ENCODE data around the gene ZNF526.
A peak's percentile ranks its signal among the peaks of the same experiment; 100 is the strongest.
"Not testable (repeated sequence)": the region's sequence is repeated elsewhere in the genome, so short reads cannot be mapped to it uniquely, and the experiment has no call there.

Gene ZNF526

DNA sequence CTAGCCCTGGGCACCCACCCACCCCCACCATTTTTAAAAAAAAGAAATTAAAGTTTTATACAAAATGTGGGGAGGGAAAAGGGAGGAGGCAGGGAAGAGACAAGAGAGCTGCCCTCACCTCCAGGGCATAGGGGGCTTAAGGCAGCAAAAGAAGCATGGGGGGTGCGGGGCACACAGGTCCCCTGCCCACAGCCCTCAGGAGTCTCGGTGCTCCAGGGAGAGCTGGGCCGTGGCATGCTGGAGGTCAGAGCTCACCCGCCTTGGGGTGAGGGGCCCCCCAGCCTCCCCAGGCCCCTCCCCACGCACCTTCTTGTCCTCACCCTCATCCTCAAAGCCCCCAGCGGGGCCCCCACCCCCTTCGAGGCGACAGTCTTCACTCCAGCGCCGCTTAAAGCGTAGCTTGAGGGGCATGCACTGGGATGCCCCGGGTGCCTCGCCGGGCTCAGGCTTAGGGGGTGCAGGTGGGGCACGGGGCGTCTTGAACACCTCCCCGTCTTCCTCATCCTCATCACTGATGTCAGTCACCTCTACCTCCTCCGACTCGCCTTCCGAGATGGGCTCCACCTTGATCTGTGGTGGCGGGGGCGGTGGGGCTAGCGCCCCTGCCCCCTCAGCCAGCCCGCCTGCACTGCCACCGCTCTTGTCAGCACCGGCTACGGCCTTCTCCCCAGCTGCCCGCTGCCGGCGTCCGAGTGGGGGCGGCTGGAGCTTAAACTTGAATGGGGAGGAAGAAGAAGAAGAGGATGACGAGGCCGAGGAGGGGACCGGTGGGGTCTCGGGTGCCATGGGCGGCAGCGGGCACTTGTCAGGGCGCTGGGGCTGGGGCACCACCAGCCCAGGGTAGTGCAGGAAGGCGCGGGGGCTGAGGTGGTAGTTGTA is 28.4 kb downstream of the ZNF526 start:
- no peak for DNase-seq

DNA sequence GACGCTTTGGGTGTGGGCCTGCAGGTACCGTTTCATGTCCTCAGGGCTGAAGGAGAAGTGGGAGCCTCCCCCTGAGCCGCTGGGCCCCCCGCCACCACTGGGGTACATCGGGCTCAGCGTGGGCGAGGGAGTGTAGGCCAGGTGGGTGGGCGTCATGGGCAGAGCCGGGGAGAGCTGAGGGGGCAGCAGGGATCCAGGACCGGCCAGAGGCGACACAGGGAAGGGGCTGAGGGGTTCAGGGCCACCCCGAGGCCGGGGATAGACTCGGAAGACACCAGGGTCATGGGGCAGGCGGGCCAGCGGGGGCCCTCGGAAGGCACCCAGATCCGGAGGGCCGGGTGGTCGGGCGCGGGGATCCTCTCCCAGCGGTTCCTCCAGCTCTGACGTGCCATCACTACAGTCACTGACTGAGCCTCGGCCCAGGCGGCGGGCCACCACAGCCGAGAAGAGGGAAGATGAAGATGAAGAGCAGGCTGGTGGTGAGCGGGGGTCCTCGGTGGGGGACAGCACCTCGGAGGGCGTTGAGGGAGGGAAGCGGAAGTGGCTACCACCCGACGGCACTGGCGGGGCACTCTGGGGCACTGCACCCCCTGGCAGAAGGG is 29.1 kb downstream of the ZNF526 start:
- DNase-seq = no peak

DNA sequence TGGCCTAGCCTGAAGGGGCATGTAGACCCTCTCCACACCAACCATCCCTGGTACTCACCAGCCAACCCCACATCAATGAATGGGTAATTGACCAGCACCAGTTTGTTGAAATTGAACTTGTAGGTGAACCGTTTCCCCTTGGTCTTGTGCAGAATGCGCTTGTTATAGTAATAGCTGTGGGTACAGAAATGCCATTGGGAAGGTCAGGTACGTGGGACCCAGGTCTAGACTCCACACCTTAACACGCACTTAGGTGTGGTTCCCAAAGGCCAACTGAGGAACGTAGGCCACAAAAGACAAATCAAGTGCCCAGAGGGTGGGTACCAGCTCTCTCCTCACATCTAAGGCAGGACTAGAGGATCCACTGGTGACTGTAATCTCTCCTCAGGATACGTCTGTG is 29.7 kb downstream of the ZNF526 start:
- DNase-seq = no peak

DNA sequence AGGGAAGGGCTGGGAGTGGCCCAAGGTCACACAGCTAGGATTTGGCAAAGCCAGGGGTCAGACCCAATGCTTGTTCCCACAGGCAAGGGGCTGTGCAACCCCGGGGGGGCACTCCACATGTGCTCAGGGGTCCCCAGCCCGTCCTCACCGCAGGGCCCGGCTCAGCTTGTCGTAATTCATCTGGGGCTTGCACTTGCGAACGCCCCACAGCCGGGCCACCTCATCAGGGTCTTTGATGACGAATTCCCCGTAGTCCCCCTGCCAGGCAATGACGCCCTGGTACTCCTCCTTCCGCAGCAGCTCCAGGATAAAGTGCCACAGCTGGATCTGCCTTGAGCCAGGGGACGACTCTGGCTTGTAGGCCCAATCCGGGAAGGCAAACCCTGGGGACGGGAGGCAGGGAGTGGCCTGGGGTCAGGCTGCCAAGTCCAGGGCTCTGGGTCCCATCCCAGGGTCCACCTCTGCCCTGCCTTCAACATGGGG is 30.1 kb downstream of the ZNF526 start:
- DNase-seq = no peak

DNA sequence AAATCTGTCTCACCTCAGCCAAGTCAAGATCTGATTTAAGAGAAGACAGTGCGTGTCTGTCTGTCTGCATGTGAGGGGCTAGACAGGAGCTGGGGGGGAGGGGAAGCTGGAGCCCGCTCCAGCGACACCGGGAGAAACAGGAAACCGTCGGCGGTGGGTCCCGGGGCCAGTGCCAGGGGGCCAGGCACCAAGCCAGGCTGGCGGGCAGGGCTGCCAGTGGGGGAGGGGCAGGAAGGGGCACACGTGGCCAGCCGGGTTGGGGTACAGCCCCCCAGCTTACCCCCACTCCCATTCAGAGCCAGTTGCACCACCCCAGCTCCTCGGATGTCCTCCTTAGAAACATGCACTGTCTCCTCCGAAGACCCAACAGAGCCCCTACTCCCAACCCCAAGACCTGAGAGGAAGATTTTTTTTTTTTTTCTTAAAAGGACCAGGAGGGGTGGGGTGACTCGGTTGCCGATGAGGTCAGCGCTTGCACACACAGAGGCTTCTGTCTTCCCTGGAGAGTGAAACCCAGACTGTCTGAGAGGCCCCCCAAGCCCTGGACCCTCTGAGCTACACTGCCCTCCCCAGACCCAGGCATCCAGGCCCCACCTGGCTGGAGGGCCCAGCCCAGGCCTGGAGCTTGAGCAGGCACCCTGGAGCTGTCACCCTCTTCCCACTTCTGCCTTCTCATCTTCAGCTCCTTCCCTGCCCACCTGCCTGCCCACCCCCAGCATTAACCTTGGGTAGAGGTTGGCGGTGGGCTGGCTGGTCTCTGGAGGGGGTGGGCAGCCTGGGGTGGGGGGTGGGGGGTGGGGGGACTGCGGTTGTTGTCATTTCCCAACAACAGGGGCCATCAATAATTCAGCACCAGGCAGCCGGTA is 30.8 kb downstream of the ZNF526 start:
- no peak for DNase-seq

DNA sequence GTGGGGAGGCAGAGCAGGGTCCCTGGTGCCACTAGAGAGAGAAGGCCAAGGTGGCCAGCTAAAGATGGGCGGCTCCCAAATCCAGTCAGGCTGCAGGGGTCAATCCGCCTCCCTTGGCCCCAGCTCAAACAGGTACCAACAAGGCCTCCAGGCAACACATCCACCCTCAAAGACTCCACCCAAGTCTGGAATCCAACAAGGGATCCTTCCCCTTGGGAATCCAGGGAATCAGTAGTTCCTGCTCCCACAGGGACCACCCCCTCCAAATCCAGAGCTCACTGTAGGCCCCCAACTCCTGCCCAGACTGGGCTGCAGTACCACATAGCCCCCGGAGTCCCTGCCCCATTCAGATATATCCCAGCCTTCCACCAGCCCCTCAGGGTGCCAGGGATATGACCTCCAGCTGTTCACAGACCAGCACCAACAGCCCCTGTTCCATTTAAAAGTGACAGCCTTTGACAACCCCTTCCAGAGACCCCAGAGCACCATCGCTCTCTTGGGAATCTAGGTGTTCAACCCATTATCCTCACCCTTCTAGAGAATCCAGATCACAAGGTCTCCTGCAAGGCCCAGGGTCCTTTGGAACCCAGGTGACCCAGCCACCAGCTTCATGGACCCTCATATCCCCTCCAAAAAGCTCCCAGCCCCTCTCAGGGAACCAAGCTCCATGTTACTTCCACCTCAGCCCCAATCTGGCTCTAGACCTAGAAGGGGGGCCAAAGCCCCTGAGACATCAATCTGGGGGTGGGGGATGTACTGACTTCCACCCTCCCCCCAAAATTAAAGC is 31.7 kb downstream of the ZNF526 start:
- DNase-seq = no peak

DNA sequence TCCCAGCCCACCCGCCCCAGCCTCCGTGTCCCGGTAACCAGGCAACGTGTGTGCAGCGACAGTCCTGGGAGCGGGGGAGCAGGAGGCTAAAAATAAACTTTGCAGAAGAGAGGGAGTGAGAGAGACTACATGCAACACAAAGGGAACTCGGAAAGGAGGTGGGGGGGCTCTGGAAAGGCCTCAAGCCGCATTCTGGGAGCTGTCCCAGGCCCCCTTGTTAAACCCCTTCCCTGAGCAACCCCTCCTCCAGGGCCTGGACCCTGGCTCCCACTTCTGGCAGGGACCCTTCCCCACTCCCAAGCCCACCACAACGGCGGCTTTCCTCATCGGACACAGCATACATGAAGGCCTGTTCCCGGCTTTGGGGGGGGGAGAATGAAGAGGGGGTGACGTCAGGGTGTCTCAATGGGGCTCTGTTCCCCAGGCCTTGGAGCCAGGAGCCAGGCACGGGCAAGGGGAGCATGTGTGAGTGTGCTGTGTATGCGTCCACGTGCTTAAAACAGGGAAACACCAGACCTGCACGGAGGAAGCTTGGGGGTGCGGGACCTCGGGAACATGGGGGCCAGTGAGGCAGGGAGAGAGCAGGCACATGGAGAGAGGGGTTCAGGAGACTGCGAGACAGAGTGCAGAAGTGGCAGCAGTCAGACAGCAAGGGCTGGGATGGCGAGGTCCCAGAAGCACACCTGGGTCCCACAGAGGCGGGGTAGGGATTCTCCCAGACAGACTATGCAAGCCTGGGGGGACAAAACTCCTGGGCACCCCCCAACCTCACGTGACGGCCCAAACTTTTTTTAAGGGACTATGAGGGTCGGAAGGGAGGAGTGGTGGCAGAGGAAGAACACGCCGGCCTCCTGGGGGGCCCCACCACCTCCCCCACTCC is 32.5 kb downstream of the ZNF526 start:
- DNase-seq = no peak

DNA sequence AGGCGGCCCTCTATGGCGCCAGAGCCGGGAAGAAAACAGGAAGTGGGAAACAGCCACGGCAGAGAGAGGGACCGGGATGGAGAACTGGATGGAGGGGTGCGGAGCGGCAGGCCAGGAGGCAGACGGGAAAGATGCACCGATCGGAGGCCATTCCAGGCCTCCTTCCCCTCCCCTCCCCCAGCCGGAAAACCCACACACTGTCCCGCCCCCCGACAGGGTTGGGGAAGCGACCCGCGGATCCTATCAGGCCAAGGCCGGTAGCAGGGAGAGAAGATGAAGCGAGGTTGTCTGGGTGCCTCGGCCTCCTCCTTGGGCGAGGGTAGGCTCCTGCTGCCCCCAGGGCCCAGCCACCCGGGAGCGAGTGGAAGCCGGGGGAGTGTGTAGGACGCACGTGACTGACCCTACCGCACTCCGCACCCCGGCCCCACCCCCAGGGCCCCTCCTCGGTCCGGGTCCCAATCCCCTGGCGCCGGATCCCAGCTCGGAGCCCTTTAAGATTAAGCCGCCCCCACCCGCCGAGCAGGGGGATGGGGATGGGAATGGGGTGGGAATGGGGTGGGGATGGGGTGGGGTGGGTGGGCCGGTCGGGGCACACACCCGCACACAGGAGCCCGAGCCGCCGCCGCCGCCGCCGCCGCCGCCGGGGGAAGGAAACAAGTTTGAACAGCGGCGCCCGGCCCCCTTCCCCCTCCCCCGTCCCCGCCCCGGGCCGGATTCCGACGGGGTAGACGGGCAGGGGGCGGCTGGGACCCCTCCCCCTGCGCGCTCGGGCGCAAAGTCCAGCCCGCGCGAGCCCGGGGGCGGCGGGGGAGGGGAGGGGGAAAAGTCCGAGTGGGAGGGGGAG is 33.4 kb downstream of the ZNF526 start:
- DNase-seq = peak in 1 of 4 experiments; percentile 69

DNA sequence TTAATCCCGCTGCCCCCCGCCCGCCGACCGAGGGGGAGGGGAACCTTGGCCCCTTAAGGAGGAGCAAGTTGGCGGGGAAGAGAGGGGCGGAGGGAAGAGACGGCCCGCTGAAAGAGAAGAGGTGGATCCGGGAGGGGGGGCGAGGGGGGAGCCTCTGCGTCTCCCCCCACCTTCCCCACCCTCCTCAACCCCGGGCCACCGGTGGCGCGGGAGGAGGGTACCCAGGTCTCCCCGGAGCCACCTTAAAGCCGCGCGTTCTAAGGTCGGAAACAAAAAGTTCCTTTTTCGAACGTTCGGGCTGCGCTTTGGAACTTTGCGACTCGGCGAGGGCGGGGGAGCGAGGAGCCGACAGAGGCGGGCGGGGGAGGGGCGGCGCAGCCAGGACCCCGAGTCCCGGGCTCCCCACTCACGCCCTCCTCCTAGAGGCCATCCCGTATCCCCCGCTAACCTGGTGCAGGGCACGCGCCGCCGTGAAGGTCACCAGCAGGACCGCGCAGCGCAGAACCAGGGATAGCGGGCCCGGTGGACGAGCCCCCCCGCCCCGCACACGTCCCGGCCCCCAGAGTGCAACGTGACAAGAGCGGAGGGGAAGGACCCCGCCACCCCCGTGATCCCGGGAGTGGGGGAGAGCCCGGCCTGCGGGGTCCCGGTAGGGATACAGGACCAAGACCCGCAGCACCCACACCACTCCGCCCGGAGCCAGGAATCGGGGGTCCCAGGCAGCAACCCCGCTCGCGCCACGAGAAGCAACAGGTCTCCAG is 34.2 kb downstream of the ZNF526 start:
- DNase-seq = peak; percentile 45 to 79 (median 56)

DNA sequence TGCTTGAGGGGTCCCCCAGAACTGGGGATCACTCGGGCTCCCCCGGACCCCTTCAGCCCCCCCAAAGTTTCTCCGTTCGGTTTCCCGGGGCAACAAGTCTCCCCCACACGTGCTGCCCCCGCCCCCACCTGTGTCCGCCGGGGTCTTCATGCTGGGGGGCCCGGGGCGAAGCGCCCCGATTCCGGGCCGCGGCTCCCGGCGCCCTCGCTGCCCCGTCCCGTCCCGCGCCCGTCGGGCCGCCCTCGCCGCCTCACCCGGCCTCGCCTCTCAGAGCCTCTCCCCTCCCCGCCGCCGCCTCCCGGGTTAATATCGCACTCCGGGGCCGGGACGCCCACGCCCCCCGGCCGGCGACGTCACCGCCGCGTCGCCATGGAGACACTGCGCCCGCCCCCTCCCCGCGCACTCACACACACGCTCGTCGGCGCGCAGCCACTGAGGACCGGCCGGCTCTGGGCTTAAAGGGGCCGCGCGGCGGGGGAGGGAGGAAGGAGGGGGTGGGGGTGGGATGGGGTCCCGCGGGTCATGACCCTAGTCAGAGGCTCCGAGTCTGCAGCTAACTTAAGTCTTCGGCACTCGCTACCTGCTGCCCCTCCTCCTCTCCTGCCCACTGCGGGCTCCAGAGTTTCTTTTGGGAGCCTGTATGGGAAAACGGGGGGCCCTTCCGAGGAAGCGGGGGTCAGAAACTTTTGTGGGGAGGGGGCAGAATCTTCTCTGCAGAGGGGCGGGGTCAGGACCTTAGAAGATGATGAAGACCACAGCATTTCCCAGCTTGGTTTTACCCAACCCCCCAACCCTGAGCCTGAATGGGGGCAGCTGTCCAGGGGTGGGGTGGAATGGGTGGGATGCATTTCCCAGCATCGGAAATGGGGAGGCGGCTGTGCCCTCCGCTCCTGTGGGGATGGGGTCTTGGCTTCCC is 35.0 kb downstream of the ZNF526 start, which contains the start of gene ERF:
TSS of gene ERF (minus strand) at position 279 of the 916 bp plus-strand sequence. CDS start at position 150, 129 bp downstream.
- DNase-seq = peak; percentile 86 to 94 (median 88)

DNA sequence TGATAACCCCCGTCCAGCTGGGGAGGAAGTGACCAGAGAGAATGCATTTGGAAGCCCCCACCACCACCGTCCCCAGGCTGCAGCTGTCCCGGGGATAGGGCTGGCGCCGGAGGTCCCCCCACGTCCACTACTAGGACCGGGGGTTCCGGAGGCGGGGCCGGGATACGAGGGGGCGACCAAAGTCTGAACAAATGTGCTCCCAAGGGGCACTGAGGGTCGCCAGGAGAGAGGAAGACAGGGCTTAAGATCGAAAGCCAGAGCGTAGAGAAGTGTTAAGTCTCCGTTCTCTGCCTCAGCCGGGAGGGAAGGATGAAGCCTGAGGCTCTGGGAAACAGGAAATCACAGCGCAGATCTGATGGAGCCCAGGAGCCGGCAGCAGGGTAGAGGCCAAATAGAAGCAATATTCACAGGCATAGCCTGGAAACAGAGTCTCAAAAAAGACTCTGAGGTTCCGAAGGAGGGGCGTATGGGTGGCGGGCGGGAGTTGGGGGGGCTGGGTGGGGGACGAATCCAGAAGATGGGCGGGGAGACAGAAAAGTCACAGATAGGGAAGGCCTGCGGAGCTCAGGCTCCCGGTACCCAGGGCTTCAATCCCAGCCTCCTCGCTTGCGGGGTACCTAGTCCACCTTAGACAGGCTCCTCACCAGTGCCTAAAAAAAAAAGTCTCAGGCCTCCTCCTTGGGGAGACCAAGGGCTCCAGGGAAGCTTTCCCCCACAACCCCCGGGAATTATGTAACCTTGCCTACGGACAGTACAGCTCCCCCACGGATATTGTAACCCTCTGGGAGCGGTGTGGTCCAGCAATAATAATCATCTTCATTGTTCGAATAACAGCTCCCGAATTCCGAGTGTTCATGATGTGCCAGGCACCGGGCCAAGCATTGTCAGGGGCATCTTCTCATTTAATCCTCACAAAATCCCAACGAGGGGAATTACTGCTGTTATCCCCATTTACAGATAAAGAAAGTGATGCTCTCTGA is 35.9 kb downstream of the ZNF526 start:
- no peak for DNase-seq

DNA sequence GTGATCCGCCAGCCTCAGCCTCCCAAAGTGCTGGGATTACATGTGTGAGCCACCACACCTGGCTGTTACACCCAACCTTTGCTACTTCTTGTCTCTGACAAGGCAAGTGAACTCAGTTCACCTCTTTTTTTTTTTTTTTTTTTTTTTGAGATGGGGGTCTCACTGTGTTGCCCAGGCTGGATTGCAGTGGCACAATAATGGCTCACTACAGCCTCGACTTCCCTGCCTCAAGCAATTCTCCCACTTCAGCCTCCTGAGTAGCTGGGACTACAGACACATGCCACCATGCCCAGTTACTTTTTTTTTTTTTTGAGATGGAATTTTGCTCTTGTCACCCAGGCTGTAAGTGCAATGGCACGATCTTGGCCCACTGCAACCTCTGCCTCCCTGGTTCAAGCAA is 37.7 kb downstream of the ZNF526 start:
- DNase-seq = not testable (repeated sequence)

DNA sequence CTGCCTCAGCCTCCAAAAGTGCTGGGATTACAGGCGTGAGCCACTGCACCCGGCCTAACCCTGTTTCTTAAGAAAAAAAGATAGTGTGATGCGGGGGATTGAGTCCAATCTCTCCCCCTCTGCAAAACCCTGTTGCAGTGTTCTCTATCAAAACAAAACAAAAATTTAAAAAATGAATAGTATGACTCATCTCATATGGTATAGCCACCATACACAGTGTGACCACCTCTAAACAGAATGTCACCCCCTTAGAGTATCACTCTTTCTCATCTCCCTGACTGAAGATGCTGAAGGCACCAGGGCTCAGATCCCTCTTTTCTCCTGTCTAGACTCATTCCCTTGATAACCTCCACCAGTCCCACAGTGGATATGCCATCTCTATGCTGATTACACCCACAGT is 41.7 kb downstream of the ZNF526 start:
- no peak for DNase-seq

DNA sequence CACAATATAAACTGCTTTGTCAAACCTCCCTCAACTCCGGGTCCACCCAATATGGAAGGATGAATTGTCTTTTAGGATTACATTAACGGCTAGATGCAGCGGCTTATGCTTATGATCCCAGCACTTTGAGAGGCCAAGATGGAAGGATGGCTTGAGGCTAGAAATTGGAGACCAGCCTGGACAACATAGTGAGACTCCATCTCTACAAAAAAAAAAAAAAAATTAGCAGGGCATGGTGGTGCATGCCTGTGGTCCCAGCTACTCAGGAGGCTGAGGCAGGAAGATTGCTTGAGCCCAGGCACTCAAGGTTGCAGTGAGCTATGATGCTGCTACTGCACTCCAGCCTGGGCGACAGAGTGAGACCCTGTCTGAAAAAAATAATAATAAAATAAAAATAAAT is 46.0 kb downstream of the ZNF526 start:
- not testable (repeated sequence) for DNase-seq

DNA sequence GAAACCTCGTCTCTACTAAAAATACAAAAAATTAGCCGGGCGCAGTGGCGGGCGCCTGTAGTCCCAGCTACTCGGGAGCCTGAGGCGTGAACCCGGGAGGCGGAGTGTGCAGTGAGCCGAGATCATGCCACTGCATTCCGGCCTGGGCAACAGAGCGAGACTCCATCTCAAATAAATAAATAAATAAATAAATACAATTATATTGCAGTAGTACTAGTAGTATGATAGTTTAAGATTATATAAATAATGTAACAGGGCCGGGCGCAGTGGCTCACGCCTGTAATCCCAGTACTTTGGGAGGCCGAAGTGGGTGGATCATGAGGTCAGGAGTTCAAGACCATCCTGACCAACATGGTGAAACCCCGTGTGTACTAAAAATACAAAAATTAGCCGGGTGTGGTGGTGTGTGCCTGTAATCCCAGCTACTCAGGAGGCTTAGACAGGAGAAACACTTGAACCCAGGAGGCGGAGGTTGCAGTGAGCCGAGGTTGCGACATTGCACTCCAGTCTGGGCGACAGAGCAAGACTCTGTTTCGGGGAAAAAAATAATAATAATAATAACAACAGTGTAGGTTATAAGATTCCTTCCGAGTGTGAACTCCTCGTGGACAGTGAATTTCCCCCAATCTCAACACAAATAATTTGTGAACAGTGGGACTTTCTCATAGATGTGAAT is 47.0 kb downstream of the ZNF526 start:
- DNase-seq = not testable (repeated sequence)

DNA sequence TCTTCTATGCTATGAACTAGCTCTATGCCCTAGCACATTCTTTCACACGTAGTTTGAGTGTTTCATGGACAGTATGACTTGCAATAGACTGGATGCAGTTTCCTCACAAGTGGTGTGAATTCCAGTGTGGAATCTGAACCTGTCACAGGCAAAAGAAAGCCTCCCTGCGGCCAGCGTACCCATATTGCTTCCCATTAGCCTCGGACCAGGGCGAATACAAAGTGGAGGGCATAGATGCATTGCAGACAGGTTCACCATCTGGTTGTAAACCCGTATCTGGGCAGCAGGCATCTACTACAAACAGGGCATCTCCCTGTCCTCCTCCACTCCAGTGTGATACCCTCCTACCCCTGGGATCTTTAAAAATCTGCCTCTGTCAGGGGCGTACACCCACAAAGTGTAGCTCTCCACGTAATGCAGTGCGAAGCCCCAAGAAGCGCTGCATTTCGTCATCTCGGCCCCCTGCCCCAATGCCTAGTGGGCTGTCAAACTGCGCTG is 47.6 kb downstream of the ZNF526 start:
- DNase-seq = no peak

All from activated naive CD4-positive, alpha-beta T cell (primary cell).